COLO668 (cell line): Measurements from ENCODE around the gene KIF26B.

ENCODE experiments used
- DNase-seq: peaks from one replicate; lab custom pipeline; 2025; ENCODE audit not compliant: unreplicated experiment; lab: John Stamatoyannopoulos, UW

Gene KIF26B

GRCh38 chr1:245168906-245169305 is 14.1 kb downstream of the KIF26B start:
- DNase-seq: no peak

- no peak for DNase-seq
Observed at GRCh38 chr1:245169376-245169775, 14.6 kb downstream of the KIF26B start.

GRCh38 chr1:245172026-245172425 is 17.2 kb downstream of the KIF26B start:
- no peak for DNase-seq

GRCh38 chr1:245172829-245173228 is 18.0 kb downstream of the KIF26B start:
- no peak for DNase-seq

- peak; percentile 45 for DNase-seq
Observed at GRCh38 chr1:245173446-245174211, 18.8 kb downstream of the KIF26B start.

- DNase-seq: peak; percentile 90
Observed at GRCh38 chr1:245177071-245177900, 22.5 kb downstream of the KIF26B start.

- DNase-seq: peak; percentile 92
Observed at GRCh38 chr1:245179706-245180105, 24.9 kb downstream of the KIF26B start.

- DNase-seq: peak; percentile 57
Observed at GRCh38 chr1:245180496-245181157, 25.8 kb downstream of the KIF26B start.

GRCh38 chr1:245181158-245181517 is 26.4 kb downstream of the KIF26B start:
- DNase-seq: peak; percentile 29

- no peak for DNase-seq
Observed at GRCh38 chr1:245182028-245182427, 27.2 kb downstream of the KIF26B start.

GRCh38 chr1:245183429-245183828 is 28.6 kb downstream of the KIF26B start:
- DNase-seq: no peak

- DNase-seq: no peak
Observed at GRCh38 chr1:245184779-245185178, 30.0 kb downstream of the KIF26B start.

GRCh38 chr1:245188403-245188802 is 33.6 kb downstream of the KIF26B start:
- DNase-seq: no peak

- no peak for DNase-seq
Observed at GRCh38 chr1:245195398-245195797, 40.6 kb downstream of the KIF26B start.

GRCh38 chr1:245197121-245197520 is 42.3 kb downstream of the KIF26B start:
- DNase-seq: no peak

- no peak for DNase-seq
Observed at GRCh38 chr1:245197911-245198379, 43.2 kb downstream of the KIF26B start.

- no peak for DNase-seq
Observed at GRCh38 chr1:245198748-245199516, 44.1 kb downstream of the KIF26B start.

GRCh38 chr1:245200146-245200545 is 45.4 kb downstream of the KIF26B start:
- no peak for DNase-seq

- no peak for DNase-seq
Observed at GRCh38 chr1:245201201-245201600, 46.4 kb downstream of the KIF26B start.

GRCh38 chr1:245201827-245202226 is 47.0 kb downstream of the KIF26B start:
- no peak for DNase-seq

- DNase-seq: no peak
Observed at GRCh38 chr1:245205396-245205795, 50.6 kb downstream of the KIF26B start.
